HepG2 (cell line): ENCODE measurements around the gene UQCC5. TPM values are rescaled to one million over a fixed set of nuclear protein-coding genes. Genes with fewer than 3 reads are reported as not detected.

Experiments
- ATAC-seq: fragments of 200-7000 bp; cut with Tn5 transposase; 3 replicates; pipeline ENCODE4 v1.9.1; 2020; ENCODE audit warnings: mild to moderate bottlenecking, moderate library complexity
- BruUV-seq: library from RNA; stranded (reverse); fragments of 400-500 nt; replicated peaks from 2 replicates; lab custom pipeline; 2021; lab: Mats Ljungman, UMichigan
- CTCF ChIA-PET: fragments of 300-600 bp; formaldehyde crosslinking; extraction: SDS; loops from one replicate; lab custom pipeline; 2021; ENCODE audit warnings: low total read pairs, inconsistent platforms, low intra/inter-chr PET ratio; lab: Yijun Ruan, JAX
- POLR2A ChIA-PET: fragments of 350-600 bp; sonication (Branson Sonifier 250); formaldehyde crosslinking; loops from one replicate; lab custom pipeline; 2020; ENCODE audit warnings: antibody characterized with exemption, inconsistent platforms; lab: Yijun Ruan, JAX
- DNase-seq: peaks from one replicate; pipeline ENCODE4 v3.0.0-alpha.2; 2015; ENCODE audit warnings: low spot score
- FAIRE-seq: peaks from 3 replicates; lab custom pipeline; 2011; peaks lifted over from hg19 to GRCh38; lab: Jason Lieb, UNC
- H2AFZ ChIP-seq: one replicate; pipeline ENCODE4 v1.6.1; 2011; ENCODE audit warnings: low read length, inconsistent platforms
- H3K27ac ChIP-seq: fragments of 300-600 bp; 3 replicates; pipeline ENCODE4 v1.8.0; 2011; ENCODE audit warnings: mixed run types, mild to moderate bottlenecking, mixed read lengths, low read length, inconsistent platforms; ENCODE audit not compliant: insufficient read depth; ENCODE audit errors: extremely low read length
- H3K27me3 ChIP-seq, 2 experiments: fragments of 200-600 bp in 1 of 2; 2 replicates in 1 of 2; 3 replicates in 1 of 2; pipeline versions ENCODE4 v1.6.0 to v1.8.0; 2011; ENCODE audit warnings: low read length in 2 of 2, mild to moderate bottlenecking in 2 of 2, moderate library complexity in 2 of 2, inconsistent platforms in 1 of 2; ENCODE audit not compliant: insufficient read depth in 2 of 2, control insufficient read depth in 1 of 2
- H3K36me3 ChIP-seq, 2 experiments: fragments of 200-600 bp in 1 of 2; replicated peaks in 1 of 2; 2 replicates in 1 of 2; 3 replicates in 1 of 2; pipeline versions ENCODE4 v1.5.1 to v1.8.0; 2011; ENCODE audit warnings: low read length in 2 of 2, inconsistent platforms in 1 of 2; ENCODE audit not compliant: insufficient read depth in 2 of 2, control insufficient read depth in 1 of 2
- H3K4me1 ChIP-seq: 2 replicates; pipeline ENCODE4 v1.5.1; 2012; ENCODE audit warnings: low read length, inconsistent platforms; ENCODE audit not compliant: insufficient read depth
- H3K4me2 ChIP-seq: 2 replicates; pipeline ENCODE4 v1.6.0; 2011; ENCODE audit warnings: low read depth, low read length, inconsistent platforms
- H3K4me3 ChIP-seq, 3 experiments: fragments of 200-600 bp in 1 of 3; sonication (generic), shearing (Covaris generic) in 1 of 3; replicated peaks in 1 of 3; 2 replicates each; pipeline ENCODE4 v1.5.1; 2011 to 2016; ENCODE audit warnings: low read length in 3 of 3, inconsistent platforms in 2 of 3, low read depth in 2 of 3, mild to moderate bottlenecking in 2 of 3, control low read depth in 1 of 3, mixed read lengths in 1 of 3; ENCODE audit not compliant: insufficient read depth in 1 of 3
- H3K79me2 ChIP-seq: one replicate; pipeline ENCODE4 v1.6.1; 2011; ENCODE audit warnings: low read length, inconsistent platforms; ENCODE audit not compliant: insufficient read depth
- H3K9ac ChIP-seq: 2 replicates; pipeline ENCODE4 v1.6.0; 2011; ENCODE audit warnings: mild to moderate bottlenecking, low read depth, low read length, inconsistent platforms; ENCODE audit not compliant: insufficient read depth
- H3K9me3 ChIP-seq: 2 replicates; pipeline ENCODE4 v1.5.1; 2012; ENCODE audit warnings: mild to moderate bottlenecking, low read length
- H4K20me1 ChIP-seq: 2 replicates; pipeline ENCODE4 v1.6.0; 2011; ENCODE audit warnings: inconsistent platforms, mild to moderate bottlenecking, low read length, moderate library complexity; ENCODE audit not compliant: insufficient read depth
- HNRNPL ChIP-seq: fragments of 200-400 bp; formaldehyde crosslinking; IDR thresholded peaks from 2 replicates; pipeline ENCODE4 v1.6.1; 2017; ENCODE audit warnings: mild to moderate bottlenecking, low read depth, low read length
- ZNF556 ChIP-seq: sonication (generic); formaldehyde crosslinking; IDR thresholded peaks from 2 replicates; pipeline ENCODE4 v1.4.0; 2020; ENCODE audit warnings: mild to moderate bottlenecking, missing genetic modification reagents, borderline replicate concordance
- WGBS: methylation state at CpG from one replicate; pipeline ENCODE4 v1.1.6; 2017; ENCODE audit warnings: low lambda C conversion rate; 5-methylcytosine and 5-hydroxymethylcytosine counted together
- in situ Hi-C: cut with HindIII; loops from 2 replicates; pipeline ENCODE4 v1.10.0; 2017; ENCODE audit warnings: low pct_unique_long_range_greater_than_20kb; ENCODE audit not compliant: extremely low pct_ligation_motif_present
- intact Hi-C: fragments of 100-400 bp; cut with micrococcal nuclease; formaldehyde crosslinking; loops from one replicate; pipeline ENCODE4 v1.10.0; 2022; ENCODE audit not compliant: unreplicated experiment
- polyA plus RNA-seq, 8 experiments: library from polyadenylated mRNA; depleted of rRNA in 3 of 8; stranded (reverse) in 7 of 8; unstranded in 1 of 8; fragments of >200 nt; fragmentation: Illumina TruSeq in 4 of 8; extraction: Trizol in 4 of 8; gene quantifications; 2 replicates each; pipeline versions ENCODE4 v1.2.1 to v1.2.3, GENCODE V29; 2011 to 2016; ENCODE audit warnings: low read depth in 4 of 8, missing spikeins in 1 of 8, mixed read lengths in 1 of 8; ENCODE audit not compliant: insufficient read depth in 1 of 8
- total RNA-seq, 5 experiments: library from RNA; depleted of rRNA; stranded (reverse); fragments of >200 nt; fragmentation: Illumina TruSeq; extraction: Trizol; gene quantifications; 2 replicates each; pipeline ENCODE4 v1.2.3, GENCODE V29; 2016; ENCODE audit warnings: low read depth in 1 of 5
- TF ChIP-seq, protein P1 (sequence below): sonication (generic); formaldehyde crosslinking; IDR thresholded peaks from 2 replicates; pipeline ENCODE4 v1.4.0; 2020; ENCODE audit warnings: low read depth, mild to moderate bottlenecking, missing genetic modification reagents
- TF ChIP-seq, protein P2 (sequence below): sonication (generic); formaldehyde crosslinking; IDR thresholded peaks from 2 replicates; pipeline ENCODE4 v1.5.0; 2020; ENCODE audit warnings: mild to moderate bottlenecking, missing genetic modification reagents, moderate library complexity

The UQCC5 gene
- total and polyA plus RNA-seq, 2 of the 13 experiments (the other 11 are each of a cell fraction or from before 2014, with no cell fraction given): 15.4 to 29.5 TPM

DNA sequence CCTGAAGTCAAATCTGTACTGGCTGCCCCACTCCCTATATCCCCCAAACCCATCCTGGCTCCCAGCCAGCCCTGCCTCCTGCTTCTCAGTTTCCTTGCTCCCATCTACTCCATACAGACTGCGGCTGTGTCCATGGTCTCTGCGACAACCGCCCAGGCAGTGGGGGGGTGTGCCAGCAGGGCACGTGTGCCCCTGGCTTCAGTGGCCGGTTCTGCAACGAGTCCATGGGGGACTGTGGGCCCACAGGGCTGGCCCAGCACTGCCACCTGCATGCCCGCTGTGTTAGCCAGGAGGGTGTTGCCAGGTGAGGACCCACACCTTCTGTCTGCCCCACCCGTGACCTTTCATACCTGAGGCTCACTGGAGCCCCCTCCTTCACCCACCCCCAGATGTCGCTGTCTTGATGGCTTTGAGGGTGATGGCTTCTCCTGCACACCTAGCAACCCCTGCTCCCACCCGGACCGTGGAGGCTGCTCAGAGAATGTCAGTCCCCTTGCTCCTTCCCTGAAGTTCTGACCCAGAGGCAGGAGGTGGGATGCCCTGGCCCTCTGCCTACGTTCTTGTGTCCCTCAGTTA, 26.6 kb upstream of the UQCC5 start:
- ChIA-PET CTCF (no interaction called here), POLR2A (no interaction called here)
- H3K4me3 ChIP-seq: no peak overlapping the region
- intact Hi-C loops (no loop called here), in situ Hi-C loops (no loop called here)
- H3K9me3 ChIP-seq: no peaks in the 10 kb centered on the region
- TF ChIP-seq, protein P1, sequence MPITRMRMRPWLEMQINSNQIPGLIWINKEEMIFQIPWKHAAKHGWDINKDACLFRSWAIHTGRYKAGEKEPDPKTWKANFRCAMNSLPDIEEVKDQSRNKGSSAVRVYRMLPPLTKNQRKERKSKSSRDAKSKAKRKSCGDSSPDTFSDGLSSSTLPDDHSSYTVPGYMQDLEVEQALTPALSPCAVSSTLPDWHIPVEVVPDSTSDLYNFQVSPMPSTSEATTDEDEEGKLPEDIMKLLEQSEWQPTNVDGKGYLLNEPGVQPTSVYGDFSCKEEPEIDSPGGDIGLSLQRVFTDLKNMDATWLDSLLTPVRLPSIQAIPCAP: no peak
- TF ChIP-seq, protein P2, sequence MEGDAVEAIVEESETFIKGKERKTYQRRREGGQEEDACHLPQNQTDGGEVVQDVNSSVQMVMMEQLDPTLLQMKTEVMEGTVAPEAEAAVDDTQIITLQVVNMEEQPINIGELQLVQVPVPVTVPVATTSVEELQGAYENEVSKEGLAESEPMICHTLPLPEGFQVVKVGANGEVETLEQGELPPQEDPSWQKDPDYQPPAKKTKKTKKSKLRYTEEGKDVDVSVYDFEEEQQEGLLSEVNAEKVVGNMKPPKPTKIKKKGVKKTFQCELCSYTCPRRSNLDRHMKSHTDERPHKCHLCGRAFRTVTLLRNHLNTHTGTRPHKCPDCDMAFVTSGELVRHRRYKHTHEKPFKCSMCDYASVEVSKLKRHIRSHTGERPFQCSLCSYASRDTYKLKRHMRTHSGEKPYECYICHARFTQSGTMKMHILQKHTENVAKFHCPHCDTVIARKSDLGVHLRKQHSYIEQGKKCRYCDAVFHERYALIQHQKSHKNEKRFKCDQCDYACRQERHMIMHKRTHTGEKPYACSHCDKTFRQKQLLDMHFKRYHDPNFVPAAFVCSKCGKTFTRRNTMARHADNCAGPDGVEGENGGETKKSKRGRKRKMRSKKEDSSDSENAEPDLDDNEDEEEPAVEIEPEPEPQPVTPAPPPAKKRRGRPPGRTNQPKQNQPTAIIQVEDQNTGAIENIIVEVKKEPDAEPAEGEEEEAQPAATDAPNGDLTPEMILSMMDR (CRISPR knock-in tag): peak; percentile 50
- TF ChIP-seq HNRNPL: peak; percentile 67; the same call in 1 of the 2 replicates
- H4K20me1 ChIP-seq: no peaks in the 10 kb centered on the region
- no peak overlapping the region for H3K4me2 ChIP-seq
- no TSS peak for BruUV-seq
- FAIRE-seq (no peak), DNase-seq (no peak), ATAC-seq (no peak)
- H2AFZ ChIP-seq: no peak overlapping the region
- no peak overlapping the region for H3K27ac ChIP-seq
- no peak overlapping the region for H3K9ac ChIP-seq
- no peaks in the 10 kb centered on the region for H3K79me2 ChIP-seq
- 26% methylated on average over 11 of the region's 12 CpGs for WGBS
- H3K36me3 ChIP-seq: no peaks in the 10 kb centered on the region
- H3K27me3 ChIP-seq: peaks cover 16 to 57% of the 10 kb centered on the region in 2 experiments
- H3K4me1 ChIP-seq: peaks cover 24% of the 10 kb centered on the region

DNA sequence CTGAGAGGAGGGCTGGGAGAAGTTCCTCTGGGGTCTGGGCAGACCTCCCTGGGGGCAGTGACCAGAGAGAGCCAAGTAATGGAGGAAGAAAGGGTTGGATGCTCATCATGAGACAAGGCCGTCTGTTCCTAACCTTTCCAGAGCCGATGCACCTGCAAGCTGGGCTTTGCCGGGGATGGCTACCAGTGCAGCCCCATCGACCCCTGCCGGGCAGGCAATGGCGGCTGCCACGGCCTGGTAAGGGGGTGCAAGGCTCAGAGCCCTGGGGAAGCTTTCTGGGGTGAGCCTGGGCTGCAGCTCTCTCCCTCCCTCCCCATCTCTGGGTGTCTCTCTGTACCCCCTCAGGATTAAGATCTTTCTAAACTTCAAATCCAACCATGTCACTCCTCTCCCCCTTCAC, 24.9 kb upstream of the UQCC5 start:
- no TSS peak for BruUV-seq
- in situ Hi-C loops (no loop called here), intact Hi-C loops (no loop called here)
- no peak for TF ChIP-seq ZNF556 (CRISPR knock-in tag)
- no peak overlapping the region for H3K4me2 ChIP-seq
- H3K9me3 ChIP-seq: no peaks in the 10 kb centered on the region
- H3K9ac ChIP-seq: no peak overlapping the region
- WGBS: 28% methylated on average over 2 of the region's 7 CpGs
- H3K36me3 ChIP-seq: no peaks in the 10 kb centered on the region
- H3K4me3 ChIP-seq: no peak overlapping the region
- FAIRE-seq: no peak
- DNase-seq: no peak
- H3K4me1 ChIP-seq: peaks cover 27% of the 10 kb centered on the region
- H2AFZ ChIP-seq: no peak overlapping the region
- no peaks in the 10 kb centered on the region for H3K79me2 ChIP-seq
- no peaks in the 10 kb centered on the region for H4K20me1 ChIP-seq
- H3K27ac ChIP-seq: no peak overlapping the region
- ChIA-PET CTCF (no interaction called here), POLR2A (interaction anchor here (1.3 kb wide), 1 partner anchor 12 kb away, joined by 3 read pairs; no protein-coding TSS in a partner anchor)
- no peak for ATAC-seq
- peaks cover 20 to 73% of the 10 kb centered on the region in 2 experiments for H3K27me3 ChIP-seq
